Right lobe of liver (tissue), 4 donors: Measurements from ENCODE around the gene PGAM5.

Source experiments
- POLR2A ChIP-seq: fragments of 450-650 bp; IDR thresholded peaks from one replicate; pipeline ENCODE4 v1.6.1; 2017; ENCODE audit warnings: antibody characterized with exemption, mild to moderate bottlenecking
- TF ChIP-seq, protein P1 (sequence below), 4 donors: fragments of 200-600 bp in 3 of 4; fragments of 450-650 bp in 1 of 4; IDR thresholded peaks; one replicate each; pipeline versions ENCODE4 v1.5.1 to v1.8.0; 2016 to 2022; ENCODE audit warnings: antibody characterized with exemption in 4 of 4, mild to moderate bottlenecking in 2 of 4
- donor health status: DM: no; HTN: no; CAD: no.
- donor health status: DM: no; HTN: no; CAD: no.
- donor health status: DM: no; HTN: yes; CAD: no.

DNA sequence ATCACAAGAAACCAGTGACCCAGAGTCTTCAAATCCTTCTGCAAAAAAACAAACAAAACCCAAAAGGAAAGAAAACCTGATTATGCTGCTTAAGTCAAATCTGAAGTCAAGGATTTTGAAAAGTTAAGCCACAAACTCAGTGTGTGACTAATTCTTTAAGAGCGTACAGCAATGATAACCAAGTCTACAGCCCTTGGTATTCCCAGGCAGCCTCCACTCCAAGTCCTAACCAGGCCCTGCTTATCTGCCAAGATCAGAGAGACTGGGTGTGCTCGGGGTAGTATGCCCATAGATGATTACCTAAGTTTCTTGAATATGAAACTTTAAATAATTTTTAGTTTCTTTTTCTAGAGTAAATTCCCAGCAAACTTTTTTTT lies 13.1 kb downstream of the PGAM5 start:
- TF ChIP-seq, protein P1, sequence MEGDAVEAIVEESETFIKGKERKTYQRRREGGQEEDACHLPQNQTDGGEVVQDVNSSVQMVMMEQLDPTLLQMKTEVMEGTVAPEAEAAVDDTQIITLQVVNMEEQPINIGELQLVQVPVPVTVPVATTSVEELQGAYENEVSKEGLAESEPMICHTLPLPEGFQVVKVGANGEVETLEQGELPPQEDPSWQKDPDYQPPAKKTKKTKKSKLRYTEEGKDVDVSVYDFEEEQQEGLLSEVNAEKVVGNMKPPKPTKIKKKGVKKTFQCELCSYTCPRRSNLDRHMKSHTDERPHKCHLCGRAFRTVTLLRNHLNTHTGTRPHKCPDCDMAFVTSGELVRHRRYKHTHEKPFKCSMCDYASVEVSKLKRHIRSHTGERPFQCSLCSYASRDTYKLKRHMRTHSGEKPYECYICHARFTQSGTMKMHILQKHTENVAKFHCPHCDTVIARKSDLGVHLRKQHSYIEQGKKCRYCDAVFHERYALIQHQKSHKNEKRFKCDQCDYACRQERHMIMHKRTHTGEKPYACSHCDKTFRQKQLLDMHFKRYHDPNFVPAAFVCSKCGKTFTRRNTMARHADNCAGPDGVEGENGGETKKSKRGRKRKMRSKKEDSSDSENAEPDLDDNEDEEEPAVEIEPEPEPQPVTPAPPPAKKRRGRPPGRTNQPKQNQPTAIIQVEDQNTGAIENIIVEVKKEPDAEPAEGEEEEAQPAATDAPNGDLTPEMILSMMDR (IDR thresholded peaks at IDR 0.05) = no peak
- no peak for TF ChIP-seq POLR2A
